ENCODE results near the gene CRX. TPM values are rescaled to one million over a fixed set of nuclear protein-coding genes. Genes with fewer than 3 reads are reported as not detected.
A peak's percentile ranks its signal among the peaks of the same experiment; 100 is the strongest.
"Not testable (repeated sequence)": the region's sequence is repeated elsewhere in the genome, so short reads cannot be mapped to it uniquely, and the experiment has no call there.

The CRX gene
- total RNA-seq = not detected

DNA sequence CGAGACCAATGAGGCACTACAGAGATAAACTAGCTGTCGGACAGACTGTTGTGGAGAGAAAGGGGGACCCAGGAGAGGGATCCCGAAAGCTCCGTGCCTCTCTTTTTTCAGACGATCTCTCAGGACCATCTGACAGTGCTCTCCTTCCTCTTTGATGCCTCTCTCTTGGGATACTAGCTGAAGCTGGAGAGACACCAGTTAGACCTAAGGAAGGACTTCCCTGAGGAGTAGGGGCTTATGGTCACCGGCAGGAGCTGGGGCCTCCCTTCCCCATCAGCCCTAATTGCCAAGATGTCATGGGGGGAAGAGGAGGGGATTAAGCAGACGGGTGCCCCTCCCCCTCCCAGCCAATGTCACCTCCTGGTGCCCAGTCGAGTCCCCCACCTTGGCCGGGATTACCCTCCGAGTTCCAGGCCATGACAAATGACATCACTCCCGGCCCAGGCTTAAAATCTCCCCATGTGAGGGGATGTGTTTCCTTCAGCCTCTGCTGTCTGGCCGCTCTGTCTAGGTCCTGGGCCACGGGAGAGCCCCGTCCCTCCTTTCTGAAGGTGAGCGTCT, at the start of gene CRX:
TSS of gene CRX (plus strand) at position 478 of the 561 bp plus-strand sequence. CDS start 12,507 bp downstream, outside the sequence.
- ATAC-seq = no peak
- no peak for DNase-seq (ENCODE audit: low spot score)

DNA sequence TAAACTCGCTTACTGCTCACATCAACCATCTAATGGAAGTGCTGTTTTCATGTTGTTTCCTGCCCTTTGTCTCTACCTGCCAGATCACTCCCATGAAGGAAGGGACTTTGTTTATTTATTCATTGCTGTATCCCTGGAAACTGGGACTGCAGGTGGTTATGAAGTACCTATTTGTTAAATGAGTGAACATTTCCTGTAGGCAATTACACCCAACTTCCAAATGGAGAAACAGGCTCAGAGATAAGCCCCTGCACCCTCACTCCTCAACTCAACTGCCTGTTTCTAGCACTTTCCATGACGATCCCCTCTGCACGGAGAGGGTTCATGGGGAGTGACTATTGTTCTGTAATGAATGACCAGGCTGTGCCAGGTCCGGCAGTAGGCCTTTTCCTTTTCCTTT, 45.2 kb upstream of the CRX start:
- DNase-seq (ENCODE audit: low spot score) = no peak
- peak; percentile 26 for ATAC-seq

DNA sequence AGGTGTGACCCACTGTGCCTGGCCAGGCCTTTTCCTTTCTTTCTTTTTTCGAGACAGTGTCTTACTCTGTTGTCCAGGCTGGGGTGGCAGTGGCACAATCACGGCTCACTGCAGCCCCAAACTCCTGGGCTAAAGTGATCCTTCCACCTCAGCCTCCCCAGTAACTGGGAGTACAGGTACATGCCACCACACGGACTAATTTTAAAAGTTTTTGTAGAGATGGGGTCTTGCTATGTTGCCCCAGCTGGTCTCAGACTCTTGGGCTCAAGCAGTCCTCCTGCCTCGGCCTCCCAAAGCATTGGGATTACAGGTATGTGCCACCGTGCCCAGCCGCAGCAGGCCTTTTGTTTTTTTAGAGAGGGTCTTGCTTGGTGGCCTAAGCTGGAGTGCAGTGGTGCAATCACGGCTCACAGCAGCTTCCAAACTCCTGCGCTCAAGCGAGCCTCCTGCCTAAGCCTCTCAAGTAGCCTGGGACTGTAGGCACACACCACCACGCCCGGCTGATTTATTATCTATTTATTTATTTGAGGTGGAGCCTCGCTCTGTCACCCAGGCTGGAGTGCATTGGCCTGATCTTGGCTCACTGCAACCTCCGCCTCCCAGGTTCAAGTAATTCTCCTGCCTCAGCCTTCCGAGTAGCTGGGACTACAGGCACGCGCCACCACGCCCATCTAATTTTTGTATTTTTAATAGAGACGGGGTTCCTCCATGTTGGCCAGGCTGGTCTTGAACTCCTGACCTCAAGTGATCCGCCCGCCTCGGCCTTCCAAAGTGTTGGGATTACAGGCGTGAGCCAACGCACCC, 44.3 kb upstream of the CRX start:
- DNase-seq (ENCODE audit: low spot score); ATAC-seq: not testable (repeated sequence)

- DNase-seq (ENCODE audit: low spot score) (peak; percentile 77), ATAC-seq (peak; percentile 92)
Observed at GRCh38 chr19:47778049-47778953, 43.4 kb upstream of the CRX start, which contains the start of gene SELENOW. SELENOW (plus strand) TSS chr19:47778703; CDS start chr19:47778786, 83 bp downstream.

GRCh38 chr19:47778954-47779351, 42.8 kb upstream of the CRX start:
- ATAC-seq = peak; percentile 30

GRCh38 chr19:47779524-47780214, 42.1 kb upstream of the CRX start:
- ATAC-seq (no peak), DNase-seq (ENCODE audit: low spot score) (no peak)

More at GRCh38 chr19:47778954-47779351, 42.8 kb upstream of the CRX start:
- no peak for DNase-seq (ENCODE audit: low spot score)

- no peak for DNase-seq (ENCODE audit: low spot score)
- no peak for ATAC-seq
Observed at GRCh38 chr19:47780215-47780551, 41.6 kb upstream of the CRX start.

DNA sequence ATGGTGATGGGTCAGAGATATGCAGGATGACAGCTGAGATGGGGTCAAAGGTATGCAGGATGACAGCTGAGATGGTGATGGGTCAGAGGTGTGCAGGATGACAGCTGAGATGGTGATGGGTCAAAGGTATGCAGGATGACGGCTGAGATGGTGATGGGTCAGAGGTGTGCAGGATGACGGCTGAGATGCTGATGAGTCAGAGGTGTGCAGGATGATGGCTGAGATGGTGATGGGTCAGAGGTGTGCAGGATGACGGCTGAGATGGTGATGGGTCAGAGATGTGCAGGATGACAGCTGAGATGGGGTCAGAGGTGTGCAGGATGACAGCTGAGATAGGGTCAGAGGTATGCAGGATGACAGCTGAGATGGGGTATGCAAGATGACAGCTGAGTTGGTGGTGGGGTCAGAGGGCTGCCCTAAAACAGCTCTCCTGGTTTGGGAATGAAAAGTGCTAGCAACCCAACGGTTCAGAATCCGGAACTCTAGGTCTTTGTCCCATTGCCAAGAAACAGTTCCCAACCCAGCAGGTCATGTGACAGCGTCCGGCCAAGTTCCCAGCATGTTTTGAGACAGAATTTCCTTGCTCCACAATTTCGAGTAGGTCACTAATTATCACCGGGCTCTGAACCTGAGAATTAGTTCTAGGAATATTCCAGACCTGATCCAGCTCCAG, 40.0 kb upstream of the CRX start:
- ATAC-seq = peak; percentile 16
- DNase-seq (ENCODE audit: low spot score) = no peak

DNA sequence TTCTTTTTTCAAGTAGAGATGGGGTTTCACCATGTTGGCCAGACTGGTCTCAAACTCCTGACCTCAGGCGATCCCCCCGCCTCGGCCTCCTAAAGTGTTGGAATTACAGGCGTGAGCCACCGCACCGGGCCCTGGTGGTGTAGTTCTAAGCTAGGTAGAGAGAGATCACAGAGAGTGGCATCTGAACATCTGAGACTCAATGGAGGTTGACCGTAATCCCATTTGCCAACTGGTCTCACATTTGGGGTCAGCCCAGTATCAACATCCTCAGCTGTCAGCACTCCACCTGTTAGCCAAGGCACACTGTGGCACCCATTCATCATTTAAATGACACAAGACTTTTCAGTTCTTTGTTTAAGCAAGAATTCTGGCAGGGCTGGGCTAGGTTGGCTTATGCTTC, 35.2 kb upstream of the CRX start:
- DNase-seq (ENCODE audit: low spot score) (no peak), ATAC-seq (no peak)

- not testable (repeated sequence) for ATAC-seq; DNase-seq (ENCODE audit: low spot score)
Observed at GRCh38 chr19:47787307-47787706, 34.4 kb upstream of the CRX start.

- not testable (repeated sequence) for ATAC-seq; DNase-seq (ENCODE audit: low spot score)
Observed at GRCh38 chr19:47789811-47790210, 31.9 kb upstream of the CRX start.

DNA sequence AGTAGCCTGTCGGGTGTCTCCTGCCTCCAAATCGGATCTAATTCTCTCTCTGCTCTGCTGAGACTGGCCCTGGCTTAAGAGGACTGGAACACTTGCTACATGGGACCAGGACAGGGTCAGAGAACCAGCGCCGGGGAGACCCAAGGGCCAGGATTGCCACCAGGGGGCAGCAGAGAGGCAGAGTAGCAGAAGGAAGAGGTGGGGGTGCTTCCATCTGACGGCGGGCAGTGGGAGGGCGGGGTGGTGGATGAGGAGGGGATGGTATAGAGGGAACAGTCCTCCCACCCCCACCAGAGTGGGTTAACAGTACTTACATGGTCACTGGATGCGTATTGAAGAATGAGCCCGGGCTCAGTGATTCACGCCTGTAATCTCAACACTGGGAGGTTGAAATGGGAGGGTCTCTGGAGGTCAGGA, 31.3 kb upstream of the CRX start:
- ATAC-seq = peak; percentile 92

GRCh38 chr19:47792616-47793015, 29.1 kb upstream of the CRX start:
- no peak for ATAC-seq
- no peak for DNase-seq (ENCODE audit: low spot score)

More for the DNA sequence above, 31.3 kb upstream of the CRX start:
- DNase-seq (ENCODE audit: low spot score) = peak; percentile 79

GRCh38 chr19:47794526-47794925, 27.2 kb upstream of the CRX start:
- ATAC-seq = no peak

DNA sequence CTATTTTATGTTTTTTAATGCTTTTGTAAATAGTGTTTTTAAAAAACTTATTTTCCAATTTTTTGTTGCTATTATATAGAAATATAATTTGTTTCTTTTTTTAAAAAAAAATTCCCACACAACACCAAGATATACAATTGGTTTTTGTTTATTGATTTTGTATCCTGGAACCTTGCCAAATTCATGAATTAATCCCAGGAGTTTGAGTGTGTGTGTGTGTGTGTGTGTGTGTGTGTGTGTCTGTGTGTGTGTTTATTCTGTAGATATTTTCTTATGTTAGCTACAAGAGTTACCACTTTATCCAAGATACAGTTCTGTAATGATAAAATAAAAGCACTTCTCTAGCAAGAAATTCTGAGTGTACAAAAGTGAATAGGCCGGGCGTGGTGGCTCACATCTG, 25.0 kb upstream of the CRX start:
- no peak for DNase-seq (ENCODE audit: low spot score)
- ATAC-seq = no peak

More at GRCh38 chr19:47794526-47794925, 27.2 kb upstream of the CRX start:
- no peak for DNase-seq (ENCODE audit: low spot score)

- DNase-seq (ENCODE audit: low spot score) (no peak), ATAC-seq (no peak)
Observed at GRCh38 chr19:47797996-47798903, 23.5 kb upstream of the CRX start.

- ATAC-seq = no peak
- DNase-seq (ENCODE audit: low spot score) = no peak
Observed at GRCh38 chr19:47798904-47799266, 22.9 kb upstream of the CRX start.

DNA sequence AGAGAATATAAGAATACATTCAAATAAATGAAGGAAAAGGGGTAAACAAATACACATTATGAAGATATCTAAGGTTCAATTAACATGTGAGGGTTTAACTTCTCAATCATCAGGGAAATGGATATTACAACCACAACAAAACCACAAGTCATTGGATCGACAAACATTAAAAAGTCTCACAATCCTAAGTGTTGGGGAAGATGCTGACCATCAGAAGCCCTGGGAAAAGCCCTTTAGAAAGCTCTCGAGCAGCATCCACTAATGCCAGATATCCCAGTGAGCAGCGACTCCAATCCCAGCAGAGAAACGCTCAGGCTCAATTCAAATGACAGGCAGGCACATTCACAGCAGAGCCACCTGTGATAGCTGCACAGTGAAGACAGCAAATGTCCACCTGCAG, 20.5 kb upstream of the CRX start:
- no peak for DNase-seq (ENCODE audit: low spot score)
- ATAC-seq = no peak

GRCh38 chr19:47802521-47803043, 19.2 kb upstream of the CRX start:
- DNase-seq (ENCODE audit: low spot score) (no peak), ATAC-seq (no peak)

Measured in left lobe of liver (tissue), 2 donors.